ENCODE data around the gene ARHGAP27.

DNA sequence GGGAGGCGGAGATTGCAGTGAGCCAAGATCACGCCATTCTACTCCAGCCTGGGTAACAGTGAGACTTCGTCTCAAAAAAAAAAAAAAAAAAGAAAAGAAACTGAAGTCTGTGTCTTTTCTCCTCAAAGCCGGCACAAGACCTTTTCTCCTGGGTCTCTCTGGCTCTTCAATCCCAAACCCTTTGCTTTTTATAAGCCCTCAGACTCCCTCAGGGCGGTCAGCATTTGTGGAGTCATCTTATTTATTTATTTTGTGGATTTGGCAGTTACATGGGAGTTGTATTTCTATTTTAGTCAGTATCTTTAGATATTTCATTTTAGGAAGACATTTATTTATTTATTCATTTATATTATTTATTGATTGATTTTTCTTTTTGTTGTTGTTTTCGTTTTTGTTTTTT is 58.2 kb downstream of the ARHGAP27 start:
- TF ChIP-seq, protein P1, sequence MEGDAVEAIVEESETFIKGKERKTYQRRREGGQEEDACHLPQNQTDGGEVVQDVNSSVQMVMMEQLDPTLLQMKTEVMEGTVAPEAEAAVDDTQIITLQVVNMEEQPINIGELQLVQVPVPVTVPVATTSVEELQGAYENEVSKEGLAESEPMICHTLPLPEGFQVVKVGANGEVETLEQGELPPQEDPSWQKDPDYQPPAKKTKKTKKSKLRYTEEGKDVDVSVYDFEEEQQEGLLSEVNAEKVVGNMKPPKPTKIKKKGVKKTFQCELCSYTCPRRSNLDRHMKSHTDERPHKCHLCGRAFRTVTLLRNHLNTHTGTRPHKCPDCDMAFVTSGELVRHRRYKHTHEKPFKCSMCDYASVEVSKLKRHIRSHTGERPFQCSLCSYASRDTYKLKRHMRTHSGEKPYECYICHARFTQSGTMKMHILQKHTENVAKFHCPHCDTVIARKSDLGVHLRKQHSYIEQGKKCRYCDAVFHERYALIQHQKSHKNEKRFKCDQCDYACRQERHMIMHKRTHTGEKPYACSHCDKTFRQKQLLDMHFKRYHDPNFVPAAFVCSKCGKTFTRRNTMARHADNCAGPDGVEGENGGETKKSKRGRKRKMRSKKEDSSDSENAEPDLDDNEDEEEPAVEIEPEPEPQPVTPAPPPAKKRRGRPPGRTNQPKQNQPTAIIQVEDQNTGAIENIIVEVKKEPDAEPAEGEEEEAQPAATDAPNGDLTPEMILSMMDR (IDR thresholded peaks at IDR 0.05) = no peak
- no peak for TF ChIP-seq POLR2A (IDR thresholded peaks at IDR 0.05)
- TF ChIP-seq POLR2AphosphoS5 (IDR thresholded peaks at IDR 0.05) = no peak
- no peak for TF ChIP-seq EP300 (IDR thresholded peaks at IDR 0.05)

Measured in stomach (tissue), 4 donors.